MM.1S (cell line): Measurements from ENCODE around the gene CENPB.

ENCODE experiments used
- DNase-seq: peaks from one replicate; pipeline ENCODE4 v3.0.0-alpha.2; 2015
- H2AFZ ChIP-seq: fragments of 300-600 bp; sonication (generic); 2 replicates; pipeline ENCODE4 v1.6.0; 2016; ENCODE audit warnings: antibody characterized with exemption, low read length
- H3F3A ChIP-seq: fragments of 300-600 bp; sonication (generic); 2 replicates; pipeline ENCODE4 v1.6.1; 2016; ENCODE audit warnings: mild to moderate bottlenecking, antibody characterized with exemption, low read length, moderate library complexity, mixed read lengths; ENCODE audit not compliant: insufficient read depth
- H3K27ac ChIP-seq: fragments of 300-600 bp; sonication (generic); 2 replicates; pipeline ENCODE4 v1.5.1; 2016; ENCODE audit warnings: mild to moderate bottlenecking, low read length
- H3K27me3 ChIP-seq: fragments of 300-600 bp; sonication (generic); replicated peaks from 2 replicates; pipeline ENCODE4 v1.6.0; 2016; ENCODE audit warnings: low read length; ENCODE audit not compliant: insufficient read depth
- H3K36me3 ChIP-seq: fragments of 300-600 bp; sonication (generic); replicated peaks from 2 replicates; pipeline ENCODE4 v1.6.1; 2016; ENCODE audit warnings: mild to moderate bottlenecking, low read length, mixed read lengths; ENCODE audit not compliant: insufficient read depth
- H3K4me1 ChIP-seq: fragments of 300-600 bp; sonication (generic); 2 replicates; pipeline ENCODE4 v1.6.1; 2016; ENCODE audit warnings: low read length, mixed read lengths
- H3K4me2 ChIP-seq: fragments of 300-600 bp; sonication (generic); 2 replicates; pipeline ENCODE4 v1.6.0; 2016; ENCODE audit warnings: low read depth, low read length
- H3K4me3 ChIP-seq: fragments of 300-600 bp; sonication (generic); 2 replicates; pipeline ENCODE4 v1.5.1; 2016; ENCODE audit warnings: low read length, mixed read lengths
- H3K79me2 ChIP-seq: fragments of 300-600 bp; sonication (generic); 2 replicates; pipeline ENCODE4 v1.6.1; 2016; ENCODE audit warnings: mixed run types, low read length, mixed read lengths
- H3K9ac ChIP-seq: fragments of 300-600 bp; sonication (generic); 2 replicates; pipeline ENCODE4 v1.6.1; 2016; ENCODE audit warnings: low read length, mixed read lengths
- H3K9me2 ChIP-seq: fragments of 300-600 bp; sonication (generic); replicated peaks from 2 replicates; pipeline ENCODE4 v1.6.1; 2016; ENCODE audit warnings: mild to moderate bottlenecking, low read length, mixed read lengths; ENCODE audit not compliant: insufficient read depth
- H3K9me3 ChIP-seq: fragments of 300-600 bp; sonication (generic); replicated peaks from 2 replicates; pipeline ENCODE4 v1.6.1; 2016; ENCODE audit warnings: mild to moderate bottlenecking, low read length, mixed read lengths; ENCODE audit not compliant: insufficient read depth
- H4K20me1 ChIP-seq: fragments of 300-600 bp; sonication (generic); 2 replicates; pipeline ENCODE4 v1.6.1; 2016; ENCODE audit warnings: mild to moderate bottlenecking, low read length, moderate library complexity, mixed read lengths; ENCODE audit not compliant: insufficient read depth
- EZH2 ChIP-seq: fragments of 300-600 bp; sonication (generic); optimal IDR thresholded peaks from 2 replicates; pipeline ENCODE3; 2017; ENCODE audit warnings: low read depth, mild to moderate bottlenecking, antibody characterized with exemption, low read length, mixed read lengths
- EZH2phosphoT487 ChIP-seq: fragments of 300-600 bp; sonication (generic); IDR thresholded peaks from 2 replicates; pipeline ENCODE4 v1.6.1; 2018; ENCODE audit warnings: antibody characterized with exemption, low read length
- TF ChIP-seq, protein P1 (sequence below): fragments of 300-600 bp; sonication (generic); IDR thresholded peaks from 2 replicates; pipeline ENCODE4 v1.5.1; 2016; ENCODE audit warnings: antibody characterized with exemption, low read length, mixed read lengths

Gene CENPB

DNA sequence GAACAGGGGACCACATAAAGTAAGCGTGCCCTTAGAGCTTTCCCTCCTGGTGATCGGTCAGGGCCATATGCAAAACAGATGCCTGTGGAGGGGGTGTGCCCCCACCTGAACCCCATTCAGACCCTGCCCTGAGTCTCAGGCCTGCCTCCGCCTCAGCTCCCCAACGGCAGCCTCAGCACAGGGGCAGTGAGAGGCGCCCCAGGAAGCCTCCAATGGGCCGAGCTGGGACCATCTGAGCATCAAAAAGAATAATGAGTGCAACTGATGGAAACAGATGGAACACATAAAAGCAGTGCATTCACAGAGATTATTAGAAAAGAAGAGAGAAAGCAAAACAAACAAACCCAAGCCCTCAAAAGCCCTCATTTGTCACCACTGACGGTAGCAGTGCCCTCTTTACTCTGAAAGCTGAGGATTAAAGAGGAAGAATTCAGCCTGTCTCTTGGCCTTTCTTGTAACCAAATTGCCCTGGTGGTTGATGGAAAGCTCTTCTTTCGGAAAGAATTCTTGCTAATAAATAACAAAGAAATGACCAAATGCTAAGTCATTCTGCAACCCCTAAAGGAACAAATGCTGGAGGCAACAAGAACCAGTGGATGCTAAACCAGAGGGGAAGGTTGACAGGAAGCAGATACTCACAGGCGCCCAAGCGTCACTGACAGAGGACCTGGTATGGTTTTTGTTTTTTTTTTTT, 25.7 kb downstream of the CENPB start:
- H3K9me3 ChIP-seq, result no peaks in the 10 kb centered on the region
- H4K20me1 ChIP-seq, result no peaks in the 10 kb centered on the region
- H2AFZ ChIP-seq, result no peak overlapping the region
- H3K9ac ChIP-seq, result no peak overlapping the region
- H3K4me3 ChIP-seq, result no peak overlapping the region
- no peak overlapping the region for H3K27ac ChIP-seq
- no peaks in the 10 kb centered on the region for H3F3A ChIP-seq
- no peak overlapping the region for H3K4me2 ChIP-seq
- H3K4me1 ChIP-seq, result no peaks in the 10 kb centered on the region
- no peaks in the 10 kb centered on the region for H3K9me2 ChIP-seq
- no peaks in the 10 kb centered on the region for H3K36me3 ChIP-seq
- no peak for TF ChIP-seq EZH2
- TF ChIP-seq EZH2phosphoT487, result no peak
- TF ChIP-seq, protein P1, sequence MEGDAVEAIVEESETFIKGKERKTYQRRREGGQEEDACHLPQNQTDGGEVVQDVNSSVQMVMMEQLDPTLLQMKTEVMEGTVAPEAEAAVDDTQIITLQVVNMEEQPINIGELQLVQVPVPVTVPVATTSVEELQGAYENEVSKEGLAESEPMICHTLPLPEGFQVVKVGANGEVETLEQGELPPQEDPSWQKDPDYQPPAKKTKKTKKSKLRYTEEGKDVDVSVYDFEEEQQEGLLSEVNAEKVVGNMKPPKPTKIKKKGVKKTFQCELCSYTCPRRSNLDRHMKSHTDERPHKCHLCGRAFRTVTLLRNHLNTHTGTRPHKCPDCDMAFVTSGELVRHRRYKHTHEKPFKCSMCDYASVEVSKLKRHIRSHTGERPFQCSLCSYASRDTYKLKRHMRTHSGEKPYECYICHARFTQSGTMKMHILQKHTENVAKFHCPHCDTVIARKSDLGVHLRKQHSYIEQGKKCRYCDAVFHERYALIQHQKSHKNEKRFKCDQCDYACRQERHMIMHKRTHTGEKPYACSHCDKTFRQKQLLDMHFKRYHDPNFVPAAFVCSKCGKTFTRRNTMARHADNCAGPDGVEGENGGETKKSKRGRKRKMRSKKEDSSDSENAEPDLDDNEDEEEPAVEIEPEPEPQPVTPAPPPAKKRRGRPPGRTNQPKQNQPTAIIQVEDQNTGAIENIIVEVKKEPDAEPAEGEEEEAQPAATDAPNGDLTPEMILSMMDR, result no peak
- H3K79me2 ChIP-seq, result 0 out of 2 replicates have a peak, but pooled peaks cover 2% of the 10 kb centered on the region
- H3K27me3 ChIP-seq, result no peaks in the 10 kb centered on the region
- no peak for DNase-seq

GRCh38 chr20:3759884-3760283, 26.7 kb downstream of the CENPB start:
- no peak overlapping the region for H2AFZ ChIP-seq
- no peak overlapping the region for H3K4me2 ChIP-seq
- H3K36me3 ChIP-seq, result no peaks in the 10 kb centered on the region
- no peak overlapping the region for H3K27ac ChIP-seq
- H3K9ac ChIP-seq, result no peak overlapping the region
- no peaks in the 10 kb centered on the region for H3K9me3 ChIP-seq
- no peaks in the 10 kb centered on the region for H3K9me2 ChIP-seq
- H3K4me3 ChIP-seq, result no peak overlapping the region
- H3K4me1 ChIP-seq, result no peaks in the 10 kb centered on the region
- no peaks in the 10 kb centered on the region for H4K20me1 ChIP-seq
- TF ChIP-seq EZH2, result no peak
- no peak for TF ChIP-seq EZH2phosphoT487
- TF ChIP-seq, protein P1, result no peak
- H3K27me3 ChIP-seq, result no peaks in the 10 kb centered on the region
- no peaks in the 10 kb centered on the region for H3K79me2 ChIP-seq
- DNase-seq, result no peak
- no peaks in the 10 kb centered on the region for H3F3A ChIP-seq

- Histone ChIP-seq H3K9me3 (no peaks in the 10 kb centered on the region), H3K4me1 (no peaks in the 10 kb centered on the region), H2AFZ (no peak overlapping the region), H3K9me2 (no peaks in the 10 kb centered on the region), H3K27me3 (no peaks in the 10 kb centered on the region), H3K9ac (no peak overlapping the region), H3K79me2 (no peaks in the 10 kb centered on the region), H3F3A (no peaks in the 10 kb centered on the region), H3K4me3 (no peak overlapping the region), H3K36me3 (no peaks in the 10 kb centered on the region), H4K20me1 (no peaks in the 10 kb centered on the region), H3K27ac (no peak overlapping the region), H3K4me2 (no peak overlapping the region)
- DNase-seq, result no peak
- TF ChIP-seq EZH2 (no peak), EZH2phosphoT487 (no peak)
- TF ChIP-seq, protein P1, result no peak
Measured at GRCh38 chr20:3759316-3759823, 27.2 kb downstream of the CENPB start.
